Calu3 (cell line): ENCODE measurements around the gene CA14. TPM values are rescaled to one million over a fixed set of nuclear protein-coding genes. Genes with fewer than 3 reads are reported as not detected.
A peak's percentile ranks its signal among the peaks of the same experiment; 100 is the strongest.

Experiments used
- BruUV-seq: library from RNA; stranded (reverse); fragments of 400-500 nt; replicated peaks from 2 replicates; lab custom pipeline; 2021; lab: Mats Ljungman, UMichigan
- CTCF ChIA-PET: fragments of 300-600 bp; sonication (Branson Sonifier 250); formaldehyde crosslinking; loops from one replicate; lab custom pipeline; 2022; ENCODE audit warnings: antibody characterized with exemption; lab: Charles Lee
- DNase-seq: peaks from one replicate; pipeline ENCODE4 v3.0.0; 2022
- H3K27ac Mint-ChIP-seq: one replicate; pipeline ENCODE4 v1.8.0; 2022; ENCODE audit warnings: mixed read lengths; ENCODE audit not compliant: unreplicated experiment
- H3K27me3 Mint-ChIP-seq: one replicate; pipeline ENCODE4 v1.8.0; 2022; ENCODE audit warnings: mixed read lengths; ENCODE audit not compliant: unreplicated experiment
- H3K36me3 Mint-ChIP-seq: one replicate; pipeline ENCODE4 v1.8.0; 2022; ENCODE audit warnings: mild to moderate bottlenecking, moderate library complexity, mixed read lengths; ENCODE audit not compliant: insufficient read depth, unreplicated experiment
- H3K4me1 Mint-ChIP-seq: one replicate; pipeline ENCODE4 v1.8.0; 2022; ENCODE audit warnings: mild to moderate bottlenecking, low read depth, mixed read lengths; ENCODE audit not compliant: unreplicated experiment
- H3K4me3 Mint-ChIP-seq: one replicate; pipeline ENCODE4 v1.8.0; 2022; ENCODE audit warnings: mild to moderate bottlenecking, low read depth, moderate library complexity, mixed read lengths; ENCODE audit not compliant: unreplicated experiment
- H3K9me3 Mint-ChIP-seq: one replicate; pipeline ENCODE4 v1.8.0; 2022; ENCODE audit warnings: low read depth, mixed read lengths; ENCODE audit not compliant: unreplicated experiment
- CTCF ChIP-seq: fragments of 200-600 bp; IDR thresholded peaks from one replicate; pipeline ENCODE4 v1.8.0; 2022; ENCODE audit warnings: antibody characterized with exemption; ENCODE audit not compliant: unreplicated experiment
- intact Hi-C: fragments of 100-400 bp; cut with micrococcal nuclease; formaldehyde crosslinking; loops from one replicate; pipeline ENCODE4 v1.10.0; 2022; ENCODE audit not compliant: unreplicated experiment
- total RNA-seq: library from RNA; stranded (reverse); gene quantifications from 2 replicates; pipeline ENCODE4 v1.2.3, GENCODE V29; 2022

The CA14 gene
- total RNA-seq, 1 experiment from 2014 or later = 1.0 TPM

DNA sequence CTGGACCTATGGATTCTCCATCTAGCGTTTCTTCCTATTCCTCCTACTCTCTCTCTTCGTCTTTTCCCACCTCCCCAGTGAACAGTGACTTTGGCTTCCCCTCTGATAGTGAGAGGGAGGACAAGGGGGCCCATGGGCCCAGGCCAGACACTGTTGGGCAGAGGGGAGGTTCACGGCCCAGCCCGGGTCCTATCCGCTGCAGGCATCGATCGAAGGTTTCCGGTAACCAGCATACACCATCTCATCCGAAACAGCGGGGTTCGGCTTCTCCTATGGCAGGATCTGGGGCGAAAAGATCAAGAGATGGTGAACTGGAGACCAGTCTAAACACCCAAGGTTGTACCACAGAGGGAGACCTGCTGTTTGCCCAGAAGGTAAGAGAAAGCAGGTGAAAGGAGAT is 25.7 kb downstream of the CA14 start:
- DNase-seq = no peak
- H3K27ac Mint-ChIP-seq = no peak overlapping the region
- H3K4me3 Mint-ChIP-seq = peak overlapping the region; percentile 17
- CTCF ChIA-PET = no interaction called here
- peaks cover 15% of the 10 kb centered on the region for H3K36me3 Mint-ChIP-seq
- intact Hi-C loops = no loop called here
- H3K9me3 Mint-ChIP-seq = no peaks in the 10 kb centered on the region
- H3K27me3 Mint-ChIP-seq = peaks cover 33% of the 10 kb centered on the region
- BruUV-seq = no TSS peak
- no peak for TF ChIP-seq CTCF
- H3K4me1 Mint-ChIP-seq = peaks cover 26% of the 10 kb centered on the region

DNA sequence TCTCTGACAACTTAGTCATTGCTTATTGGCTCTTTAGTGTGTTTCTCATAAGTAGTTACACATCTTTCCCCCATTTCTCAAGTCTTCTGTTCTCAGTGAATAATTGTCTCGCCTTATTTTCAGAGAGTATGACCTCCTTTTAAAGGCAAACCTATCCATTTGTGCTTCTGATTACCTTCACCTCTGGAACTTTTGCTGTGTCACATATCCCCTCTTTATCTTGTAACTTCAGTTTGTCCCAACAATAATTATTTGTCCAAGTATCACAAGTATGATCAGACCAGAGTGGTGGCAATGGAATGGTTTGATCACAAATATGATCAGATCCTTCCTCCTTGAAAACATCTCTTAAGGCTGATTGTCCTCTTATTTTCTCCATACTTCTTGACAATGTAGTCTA is 30.8 kb downstream of the CA14 start:
- Mint-ChIP-seq H3K9me3 (no peaks in the 10 kb centered on the region), H3K27ac (no peak overlapping the region), H3K4me3 (no peak overlapping the region), H3K27me3 (peaks cover 27% of the 10 kb centered on the region), H3K4me1 (peaks cover 7% of the 10 kb centered on the region), H3K36me3 (peaks cover 6% of the 10 kb centered on the region)
- no TSS peak for BruUV-seq
- no peak for DNase-seq
- CTCF ChIA-PET = interaction anchor here (0.6 kb wide), 1 partner anchor 7 kb away, joined by 3 read pairs; no protein-coding TSS in a partner anchor
- intact Hi-C loops = no loop called here
- TF ChIP-seq CTCF = no peak

DNA sequence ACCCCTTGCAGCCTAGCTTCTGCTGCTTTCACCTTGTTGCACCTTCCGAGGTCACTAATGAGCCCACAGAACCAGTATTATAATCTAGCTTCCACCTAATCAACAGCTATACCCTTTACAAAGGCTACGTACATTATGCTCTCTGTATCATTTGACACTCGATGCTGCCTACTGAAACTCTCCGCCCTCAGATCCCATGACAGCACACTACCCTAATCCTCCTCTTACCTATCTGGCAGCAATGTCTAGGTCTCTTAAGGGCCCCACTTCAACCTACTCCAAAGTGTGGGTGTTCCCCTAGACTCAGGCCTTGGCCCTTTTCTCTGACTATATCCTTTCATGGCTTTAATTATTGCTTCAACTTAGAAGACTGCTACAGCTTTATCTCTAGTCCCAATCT is 31.2 kb downstream of the CA14 start:
- DNase-seq = no peak
- intact Hi-C loops = no loop called here
- Mint-ChIP-seq H3K9me3 (no peaks in the 10 kb centered on the region), H3K4me1 (peaks cover 10% of the 10 kb centered on the region), H3K27me3 (peaks cover 27% of the 10 kb centered on the region), H3K36me3 (peaks cover 11% of the 10 kb centered on the region), H3K27ac (no peak overlapping the region), H3K4me3 (no peak overlapping the region)
- CTCF ChIA-PET = no interaction called here
- no peak for TF ChIP-seq CTCF
- no TSS peak for BruUV-seq

GRCh38 chr1:150293433-150294253 is 36.1 kb downstream of the CA14 start, which contains the start of gene MRPS21:
TSS of gene MRPS21 (plus strand) at chr1:150293861. CDS start at chr1:150294367, 506 bp downstream.
- H3K27ac Mint-ChIP-seq = peak within 1 kb of the TSS; percentile 99
- no peaks in the 10 kb centered on the region for H3K9me3 Mint-ChIP-seq
- BruUV-seq = TSS peak; percentile 97
- intact Hi-C loops = no loop called here
- peaks cover 19% of the 10 kb centered on the region for H3K4me1 Mint-ChIP-seq
- H3K36me3 Mint-ChIP-seq = peaks cover 50% of the 10 kb centered on the region
- H3K27me3 Mint-ChIP-seq = peaks cover 9% of the 10 kb centered on the region
- DNase-seq = peak; percentile 92
- CTCF ChIA-PET = no interaction called here
- TF ChIP-seq CTCF = no peak
- H3K4me3 Mint-ChIP-seq = peak within 1 kb of the TSS; percentile 88
